ENCODE results near the gene RNF223. TPM values are rescaled to one million over a fixed set of nuclear protein-coding genes. Genes with fewer than 3 reads are reported as not detected.
"Not testable (repeated sequence)": the region's sequence is repeated elsewhere in the genome, so short reads cannot be mapped to it uniquely, and the experiment has no call there.

RNF223 gene
- total RNA-seq, 6 donors from 2014 or later, result 1.0 to 2.4 (median 1.8) TPM

DNA sequence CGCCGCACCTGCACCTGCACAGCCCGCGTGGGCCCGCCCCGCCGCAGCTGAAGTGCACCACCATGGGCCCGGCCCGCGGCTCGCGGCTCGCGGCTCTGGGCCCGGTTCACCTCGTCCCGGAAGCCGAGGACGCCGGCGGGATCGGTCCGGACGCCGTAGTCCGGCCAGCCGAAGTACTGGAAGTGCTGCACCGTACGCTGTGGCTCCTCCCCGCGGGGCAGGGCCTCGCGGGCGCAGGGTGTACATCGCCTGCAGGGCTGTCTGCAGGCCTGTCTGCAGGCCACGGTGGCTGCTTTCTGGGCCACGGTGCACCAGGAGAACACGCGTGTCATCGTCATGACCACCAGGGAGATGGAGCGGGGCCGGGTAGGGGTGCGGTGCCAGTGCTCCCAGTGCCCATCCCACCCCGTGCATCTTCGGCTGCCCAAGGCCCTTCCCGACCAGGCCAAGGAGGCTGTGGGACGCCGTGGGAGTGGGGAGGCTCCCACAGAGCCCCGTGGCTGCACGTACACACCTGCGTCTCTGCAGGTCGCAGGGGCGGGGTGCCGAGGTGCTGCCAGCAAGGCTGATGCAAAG lies 6.7 kb downstream of the RNF223 start:
- Histone ChIP-seq H3K4me3 (peak overlapping the region in 2 of 4 donors; percentile 49 to 59), H3K9me3 (no peaks in the 10 kb centered on the region), H3K36me3 (no peaks in the 10 kb centered on the region), H3K27me3 (peaks cover 0 to 41% (median 11%) of the 10 kb centered on the region in 4 donors), H3K4me1 (peaks cover 18 to 40% (median 28%) of the 10 kb centered on the region in 4 donors), H3K27ac (no peak overlapping the region)
- DNase-seq, result peak in 1 of 2 donors; percentile 85
- TF ChIP-seq POLR2A (IDR thresholded peaks at IDR 0.05) (no peak), POLR2AphosphoS5 (IDR thresholded peaks at IDR 0.05) (no peak), EP300 (IDR thresholded peaks at IDR 0.05) (no peak)
- TF ChIP-seq, protein P1, sequence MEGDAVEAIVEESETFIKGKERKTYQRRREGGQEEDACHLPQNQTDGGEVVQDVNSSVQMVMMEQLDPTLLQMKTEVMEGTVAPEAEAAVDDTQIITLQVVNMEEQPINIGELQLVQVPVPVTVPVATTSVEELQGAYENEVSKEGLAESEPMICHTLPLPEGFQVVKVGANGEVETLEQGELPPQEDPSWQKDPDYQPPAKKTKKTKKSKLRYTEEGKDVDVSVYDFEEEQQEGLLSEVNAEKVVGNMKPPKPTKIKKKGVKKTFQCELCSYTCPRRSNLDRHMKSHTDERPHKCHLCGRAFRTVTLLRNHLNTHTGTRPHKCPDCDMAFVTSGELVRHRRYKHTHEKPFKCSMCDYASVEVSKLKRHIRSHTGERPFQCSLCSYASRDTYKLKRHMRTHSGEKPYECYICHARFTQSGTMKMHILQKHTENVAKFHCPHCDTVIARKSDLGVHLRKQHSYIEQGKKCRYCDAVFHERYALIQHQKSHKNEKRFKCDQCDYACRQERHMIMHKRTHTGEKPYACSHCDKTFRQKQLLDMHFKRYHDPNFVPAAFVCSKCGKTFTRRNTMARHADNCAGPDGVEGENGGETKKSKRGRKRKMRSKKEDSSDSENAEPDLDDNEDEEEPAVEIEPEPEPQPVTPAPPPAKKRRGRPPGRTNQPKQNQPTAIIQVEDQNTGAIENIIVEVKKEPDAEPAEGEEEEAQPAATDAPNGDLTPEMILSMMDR (IDR thresholded peaks at IDR 0.05), result no peak
- no peak for ATAC-seq (ENCODE audit: low FRiP score in 2 of 2)
- WGBS, 2 donors, result 90 to 92% methylated on average over 29 to 52 of the region's 54 CpGs

DNA sequence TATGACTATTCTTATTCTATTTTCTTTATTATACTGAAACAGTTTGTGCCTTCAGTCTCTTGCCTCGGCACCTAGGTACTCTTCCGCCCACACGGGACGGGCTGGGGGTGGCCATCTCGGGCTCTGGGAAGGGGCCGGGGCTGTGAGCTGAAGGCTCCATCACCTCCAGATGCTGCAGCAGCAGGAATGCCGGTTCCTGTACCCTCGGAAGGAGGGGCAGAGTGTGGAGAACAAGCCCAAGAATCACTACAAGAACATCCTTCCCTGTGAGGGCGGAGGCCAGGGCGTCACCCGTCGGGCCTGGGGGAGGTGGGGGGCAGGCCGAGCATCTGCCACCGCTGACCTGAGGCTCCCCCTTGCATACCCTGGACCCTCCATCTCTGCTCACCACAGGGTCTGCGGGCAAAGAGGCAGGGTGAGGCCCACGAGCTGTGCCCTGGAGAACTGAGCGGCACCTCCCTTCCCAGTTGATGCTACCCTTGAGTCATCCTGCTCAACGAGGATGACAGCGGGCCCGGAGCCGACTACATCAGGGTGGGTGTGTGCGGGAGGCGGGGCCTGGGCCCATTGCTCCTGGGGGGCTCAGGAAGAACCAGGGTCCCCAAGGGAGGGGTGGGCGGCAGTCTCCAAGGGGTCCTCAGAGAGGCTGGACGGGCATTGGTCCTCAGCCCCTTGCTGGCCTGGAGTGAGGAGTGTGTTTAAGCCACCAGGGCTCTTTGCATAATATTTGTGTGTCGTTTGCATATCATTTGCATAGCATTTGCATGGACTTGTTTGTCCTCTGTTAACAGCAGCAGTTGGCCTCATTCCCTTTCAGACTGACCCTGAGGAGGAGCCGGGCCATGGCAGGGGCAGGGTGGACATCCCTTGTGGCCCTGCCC lies 7.5 kb downstream of the RNF223 start:
- Histone ChIP-seq H3K36me3 (no peaks in the 10 kb centered on the region), H3K27me3 (peaks cover 0 to 45% (median 14%) of the 10 kb centered on the region in 4 donors), H3K9me3 (no peaks in the 10 kb centered on the region), H3K27ac (no peak overlapping the region), H3K4me1 (peaks cover 22 to 44% (median 29%) of the 10 kb centered on the region in 4 donors), H3K4me3 (no peak overlapping the region)
- TF ChIP-seq POLR2AphosphoS5 (IDR thresholded peaks at IDR 0.05) (no peak), EP300 (IDR thresholded peaks at IDR 0.05) (no peak), POLR2A (IDR thresholded peaks at IDR 0.05) (no peak)
- TF ChIP-seq, protein P1 (IDR thresholded peaks at IDR 0.05), result no peak
- DNase-seq, result peak in 1 of 2 donors; percentile 79
- WGBS, 2 donors, result 68 to 73% methylated on average over 22 to 27 of the region's 27 CpGs
- no peak for ATAC-seq (ENCODE audit: low FRiP score in 2 of 2)

DNA sequence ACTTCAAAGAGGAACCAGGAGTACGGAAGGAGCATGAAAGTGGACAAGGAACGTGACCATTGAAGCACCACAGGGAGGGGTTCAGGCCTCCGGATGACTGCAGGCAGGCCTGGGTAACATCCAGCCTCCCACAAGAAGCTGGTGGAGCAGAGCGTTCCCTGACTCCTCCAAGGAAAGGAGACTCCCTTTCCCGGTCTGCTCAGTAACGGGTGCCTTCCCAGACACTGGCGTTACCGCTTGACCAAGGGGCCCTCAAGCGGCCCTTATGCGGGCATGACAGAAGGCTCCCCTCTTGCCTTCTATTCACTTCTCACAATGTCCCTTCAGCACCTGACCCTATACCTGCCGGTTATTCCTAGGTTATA lies 8.2 kb downstream of the RNF223 start:
- not testable (repeated sequence) for H3K9me3 ChIP-seq; H3K4me3 ChIP-seq; ATAC-seq (ENCODE audit: low FRiP score in 2 of 2); H3K27ac ChIP-seq; DNase-seq; H3K36me3 ChIP-seq
- Histone ChIP-seq H3K4me1 (peaks cover 22 to 44% (median 29%) of the 10 kb centered on the region in 4 donors), H3K27me3 (peaks cover 0 to 52% (median 18%) of the 10 kb centered on the region in 4 donors)
- 54 to 70% methylated on average over 11 of the region's 11 CpGs for WGBS, 2 donors

DNA sequence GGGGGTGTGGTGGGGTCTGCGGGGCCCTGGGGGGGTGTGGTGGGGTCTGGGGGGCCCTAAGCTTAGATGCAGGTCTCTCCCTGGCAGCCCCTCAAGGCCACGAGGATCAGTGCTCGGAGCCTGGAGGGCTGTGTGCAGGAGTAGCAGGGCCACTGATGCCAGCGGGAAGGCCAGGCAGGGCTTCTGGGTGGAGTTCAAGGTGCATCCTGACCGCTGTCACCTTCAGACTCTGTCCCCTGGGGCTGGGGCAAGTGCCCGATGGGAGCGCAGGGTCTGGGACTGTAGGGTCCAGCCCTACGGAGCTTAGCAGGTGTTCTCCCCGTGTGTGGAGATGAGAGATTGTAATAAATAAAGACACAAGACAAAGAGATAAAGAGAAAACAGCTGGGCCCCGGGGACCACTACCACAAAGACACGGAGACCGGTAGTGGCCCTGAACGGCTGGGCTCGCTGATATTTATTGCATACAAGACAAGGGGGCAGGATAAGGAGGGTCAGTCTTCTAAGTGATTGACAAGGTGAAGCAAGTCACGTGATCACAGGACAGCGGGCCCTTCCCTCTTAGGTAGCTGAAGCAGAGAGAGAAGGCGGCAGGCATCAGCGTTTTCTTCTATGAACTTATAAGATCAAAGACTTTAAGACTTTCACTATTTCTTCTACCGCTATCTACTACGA lies 8.7 kb downstream of the RNF223 start:
- Histone ChIP-seq H3K36me3 (no peaks in the 10 kb centered on the region), H3K4me1 (peaks cover 22 to 44% (median 29%) of the 10 kb centered on the region in 4 donors), H3K27ac (no peak overlapping the region), H3K9me3 (no peaks in the 10 kb centered on the region), H3K4me3 (no peak overlapping the region), H3K27me3 (peaks cover 0 to 58% (median 21%) of the 10 kb centered on the region in 4 donors)
- ATAC-seq (ENCODE audit: low FRiP score in 2 of 2) (no peak), DNase-seq (peak in 1 of 2 donors; percentile 31)
- no peak for TF ChIP-seq EP300 (IDR thresholded peaks at IDR 0.05)
- 60 to 67% methylated on average over 17 to 20 of the region's 20 CpGs for WGBS, 2 donors

DNA sequence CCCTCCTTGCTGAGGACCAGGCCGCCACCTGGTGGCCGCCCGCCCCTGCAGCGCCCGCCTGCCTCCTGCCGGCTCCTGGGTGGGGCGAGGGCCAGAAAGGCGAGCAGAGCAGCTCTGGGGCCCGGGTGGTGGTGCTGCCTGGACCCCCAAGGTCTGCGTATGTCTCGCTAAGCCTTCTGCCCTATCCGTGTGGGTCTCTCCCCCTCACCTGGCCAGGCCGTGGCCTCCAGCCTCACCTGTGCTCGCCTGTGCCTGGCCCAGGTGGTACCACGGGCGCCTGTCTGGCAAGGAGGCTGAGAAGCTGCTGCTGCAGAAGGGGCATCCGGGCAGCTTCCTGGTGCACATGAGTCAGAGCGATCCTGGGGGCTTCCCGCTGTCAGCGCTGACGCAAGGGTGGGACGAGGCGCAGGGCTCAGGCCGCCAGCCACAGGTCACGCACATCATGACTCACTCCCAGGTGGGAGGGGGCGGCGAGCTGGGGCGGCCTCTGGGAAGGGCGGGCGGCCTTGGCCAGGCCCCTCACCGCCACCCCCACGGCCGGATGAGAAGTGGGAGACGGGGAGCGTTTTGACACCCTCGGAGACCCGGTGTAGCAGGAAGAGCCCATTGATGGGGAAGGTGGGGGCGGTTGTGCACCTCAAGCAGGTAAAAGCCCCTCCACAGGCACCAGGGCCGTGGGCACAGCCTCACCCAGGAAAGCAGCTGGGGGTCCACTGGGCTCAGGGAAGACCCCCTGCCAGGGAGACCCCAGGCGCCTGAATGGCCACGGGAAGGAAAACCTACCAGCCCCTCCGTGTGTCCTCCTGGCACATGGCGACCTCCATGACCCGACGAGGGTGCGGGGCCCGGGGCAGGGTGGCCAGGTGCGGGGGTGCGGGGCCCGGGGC lies 9.9 kb downstream of the RNF223 start:
- H3K27me3 ChIP-seq, result peaks cover 0 to 61% (median 27%) of the 10 kb centered on the region in 4 donors
- peak; percentile 53 to 62 for ATAC-seq (ENCODE audit: low FRiP score in 2 of 2)
- no peak overlapping the region for H3K4me3 ChIP-seq
- H3K4me1 ChIP-seq, result peaks cover 29 to 46% (median 34%) of the 10 kb centered on the region in 4 donors
- DNase-seq, result peak; percentile 61 to 94
- H3K9me3 ChIP-seq, result no peaks in the 10 kb centered on the region
- TF ChIP-seq EP300 (IDR thresholded peaks at IDR 0.05), result peak in 1 of 4 donors; percentile 2
- TF ChIP-seq POLR2AphosphoS5 (IDR thresholded peaks at IDR 0.05), result peak in 1 of 2 donors; percentile 11
- TF ChIP-seq, protein P1 (IDR thresholded peaks at IDR 0.05), result peak; percentile 89 to 96 (median 94)
- peak in 1 of 4 donors; percentile 34 for TF ChIP-seq POLR2A (IDR thresholded peaks at IDR 0.05)
- 0 to 20% methylated on average over 2 to 23 of the region's 50 CpGs for WGBS, 2 donors
- H3K27ac ChIP-seq, result no peak overlapping the region
- H3K36me3 ChIP-seq, result no peaks in the 10 kb centered on the region
